HG02759 (cell line): ENCODE measurements around the gene GRIK2.

ENCODE experiments used
- ATAC-seq: cut with Tn5 transposase; IDR thresholded peaks from one replicate; pipeline ENCODE4 v1.9.1; 2021; ENCODE audit warnings: mild to moderate bottlenecking, moderate library complexity; ENCODE audit not compliant: unreplicated experiment

The GRIK2 gene

DNA sequence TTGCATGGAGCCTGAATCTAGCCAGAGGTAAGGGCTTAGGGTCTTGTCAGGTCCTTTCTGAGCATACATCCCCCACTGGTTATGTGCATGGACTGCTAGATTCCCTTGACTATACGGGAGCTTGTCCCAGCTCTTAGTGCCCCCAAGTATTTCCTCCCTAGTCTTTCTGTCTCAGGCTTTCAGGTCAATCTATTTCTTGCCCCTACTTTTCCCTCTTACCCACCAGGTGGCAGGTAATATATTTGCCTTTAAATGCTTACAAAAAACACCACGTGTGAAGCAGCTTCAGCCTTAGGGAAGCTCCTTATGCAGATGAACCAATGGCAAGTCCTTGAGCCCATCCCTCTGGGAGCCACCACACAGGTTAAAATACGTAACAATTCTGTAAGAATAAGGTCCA is 454.2 kb downstream of the GRIK2 start:
- ATAC-seq, result no peak

DNA sequence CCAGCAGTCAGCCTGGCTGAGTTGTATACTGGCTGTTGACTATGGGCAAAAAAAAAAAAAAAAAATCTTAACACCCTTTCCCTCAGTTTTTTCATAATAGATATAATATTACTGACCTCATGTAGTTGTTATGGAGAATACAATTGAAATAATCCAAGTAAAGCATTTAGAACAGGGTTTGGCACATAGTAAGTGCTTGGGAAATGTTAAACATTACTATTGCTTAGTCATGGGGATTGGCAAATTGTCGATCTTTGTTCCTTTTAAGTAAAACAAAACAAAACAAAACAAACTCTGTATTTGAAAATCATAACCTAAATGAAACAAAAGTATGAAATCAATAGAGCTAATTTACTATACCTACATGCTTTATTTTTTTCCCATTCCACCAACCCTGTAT is 458.4 kb downstream of the GRIK2 start:
- ATAC-seq, result no peak

- ATAC-seq, result no peak
Measured at GRCh38 chr6:101853231-101854085, 459.9 kb downstream of the GRIK2 start.

- ATAC-seq, result no peak
Measured at GRCh38 chr6:101876431-101876830, 482.9 kb downstream of the GRIK2 start.

DNA sequence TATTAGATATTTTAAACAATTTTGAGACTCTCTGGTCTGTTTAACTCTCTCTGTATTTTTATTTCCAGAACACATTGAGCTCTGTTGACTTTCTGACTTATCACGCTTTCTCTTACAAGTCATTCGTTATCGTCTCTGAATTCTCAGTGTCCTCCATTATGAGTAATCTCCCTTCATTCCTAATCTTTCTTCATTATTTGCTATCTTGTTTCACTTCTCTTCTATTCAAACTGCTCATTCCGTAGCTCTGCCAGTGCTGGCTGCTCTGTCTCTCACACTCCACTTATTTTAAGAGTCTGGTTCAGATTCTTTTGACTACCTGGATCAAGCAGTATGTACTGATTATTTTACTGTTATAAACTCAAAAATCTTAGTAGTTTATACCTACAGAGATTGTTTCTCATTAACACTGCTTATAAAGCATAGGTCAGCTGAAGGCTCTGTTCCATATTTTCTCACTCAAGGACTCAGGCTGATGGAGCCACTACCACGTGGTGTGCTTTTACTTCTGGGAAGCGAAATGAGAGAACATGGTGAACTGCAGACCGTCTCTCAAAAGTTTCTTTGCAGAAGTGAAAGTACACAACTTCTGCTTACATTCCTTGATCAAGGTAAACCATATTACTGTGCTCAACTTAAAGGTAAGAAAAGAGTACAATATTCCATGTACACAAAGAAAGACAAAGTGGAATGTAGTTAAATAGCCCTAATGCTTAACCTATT is 485.2 kb downstream of the GRIK2 start:
- no peak for ATAC-seq

GRCh38 chr6:101879782-101880181 is 486.3 kb downstream of the GRIK2 start:
- no peak for ATAC-seq

GRCh38 chr6:101883505-101883904 is 490.0 kb downstream of the GRIK2 start:
- no peak for ATAC-seq

GRCh38 chr6:101887532-101887931 is 494.0 kb downstream of the GRIK2 start:
- no peak for ATAC-seq

- ATAC-seq, result no peak
Measured at GRCh38 chr6:101907356-101908217, 514.1 kb downstream of the GRIK2 start.

DNA sequence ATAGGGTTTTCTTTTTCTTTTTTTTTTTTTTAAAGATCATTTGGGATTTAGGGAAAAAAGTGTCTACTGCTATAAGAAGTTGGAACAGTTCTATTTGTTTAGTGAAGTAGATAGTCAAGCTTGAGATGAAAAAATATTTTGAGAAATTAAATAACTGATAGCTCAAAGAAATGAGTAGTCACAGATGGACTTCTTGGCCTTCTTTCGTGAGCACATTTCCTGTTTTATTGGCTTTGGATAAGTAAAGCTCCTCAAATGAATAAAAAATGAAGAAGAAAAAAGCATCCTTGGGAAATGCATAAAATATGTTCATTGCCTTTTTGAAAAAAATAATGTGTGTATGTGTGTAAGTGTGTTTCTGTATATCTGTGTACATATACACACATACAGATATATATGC is 515.9 kb downstream of the GRIK2 start:
- no peak for ATAC-seq

DNA sequence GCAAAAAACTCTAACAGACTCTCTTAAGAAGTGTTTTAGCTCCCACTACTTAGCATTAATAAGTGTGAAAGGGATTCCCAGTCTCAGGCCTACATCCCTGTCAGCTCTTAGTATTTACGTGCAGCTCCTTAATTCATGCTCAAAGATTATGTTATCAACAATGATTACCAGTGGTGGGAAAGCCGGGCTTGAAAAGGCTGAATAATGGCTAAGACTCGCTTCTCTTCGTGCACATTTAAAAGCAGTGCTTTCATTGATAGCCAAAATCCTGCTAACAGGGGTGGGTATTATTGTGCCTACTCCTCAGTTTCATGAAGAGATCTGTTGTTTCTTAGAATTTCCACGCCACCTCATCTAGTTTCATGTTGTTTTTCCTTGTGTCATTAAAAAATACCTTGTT is 518.8 kb downstream of the GRIK2 start:
- ATAC-seq, result no peak

DNA sequence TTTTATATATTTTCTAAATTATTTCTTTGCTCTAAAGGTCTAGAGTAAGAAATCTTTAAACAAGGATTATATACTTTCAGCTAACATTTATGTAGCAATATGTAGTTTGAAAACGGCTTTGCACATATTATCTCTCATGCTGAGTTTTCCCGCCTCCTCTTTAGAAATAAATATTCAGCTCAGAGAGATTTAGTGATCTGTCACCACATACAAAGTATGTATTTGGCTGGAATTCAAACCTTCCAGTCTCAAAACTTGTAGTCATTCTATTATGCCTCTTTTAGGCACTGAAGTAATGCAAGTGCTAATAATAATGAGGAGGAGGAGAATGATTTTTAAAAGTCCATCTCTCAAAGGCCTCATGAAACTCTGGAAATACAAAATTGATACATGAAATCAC is 525.0 kb downstream of the GRIK2 start:
- no peak for ATAC-seq

DNA sequence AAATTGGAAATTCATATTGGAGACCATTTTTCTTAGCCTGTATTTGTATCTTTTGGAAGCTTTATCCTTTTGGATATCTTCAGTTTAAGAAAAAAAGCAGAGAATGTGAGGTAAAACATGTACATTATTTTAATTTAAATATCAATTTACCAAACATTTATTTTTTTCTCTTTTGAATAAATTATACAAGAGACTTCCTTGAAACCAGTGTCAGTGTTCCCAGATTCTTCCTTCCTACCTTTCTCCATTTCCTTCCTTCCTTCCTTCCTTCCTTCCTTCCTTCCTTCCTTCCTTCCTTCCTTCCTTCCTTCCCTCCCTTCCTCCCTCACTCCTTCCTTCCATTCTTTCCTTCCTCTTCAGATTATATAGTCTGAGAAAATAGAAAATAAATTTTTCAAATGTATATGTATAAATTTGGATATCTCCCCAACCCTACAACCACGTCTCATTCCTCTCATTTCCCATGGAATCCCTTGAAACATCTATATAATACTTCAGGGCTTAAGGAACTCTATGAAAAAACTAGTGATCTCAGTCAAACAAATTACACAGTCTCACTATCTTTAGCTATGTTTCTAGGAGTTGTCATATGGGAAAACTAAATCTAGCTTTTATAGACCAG is 528.4 kb downstream of the GRIK2 start:
- ATAC-seq, result no peak

DNA sequence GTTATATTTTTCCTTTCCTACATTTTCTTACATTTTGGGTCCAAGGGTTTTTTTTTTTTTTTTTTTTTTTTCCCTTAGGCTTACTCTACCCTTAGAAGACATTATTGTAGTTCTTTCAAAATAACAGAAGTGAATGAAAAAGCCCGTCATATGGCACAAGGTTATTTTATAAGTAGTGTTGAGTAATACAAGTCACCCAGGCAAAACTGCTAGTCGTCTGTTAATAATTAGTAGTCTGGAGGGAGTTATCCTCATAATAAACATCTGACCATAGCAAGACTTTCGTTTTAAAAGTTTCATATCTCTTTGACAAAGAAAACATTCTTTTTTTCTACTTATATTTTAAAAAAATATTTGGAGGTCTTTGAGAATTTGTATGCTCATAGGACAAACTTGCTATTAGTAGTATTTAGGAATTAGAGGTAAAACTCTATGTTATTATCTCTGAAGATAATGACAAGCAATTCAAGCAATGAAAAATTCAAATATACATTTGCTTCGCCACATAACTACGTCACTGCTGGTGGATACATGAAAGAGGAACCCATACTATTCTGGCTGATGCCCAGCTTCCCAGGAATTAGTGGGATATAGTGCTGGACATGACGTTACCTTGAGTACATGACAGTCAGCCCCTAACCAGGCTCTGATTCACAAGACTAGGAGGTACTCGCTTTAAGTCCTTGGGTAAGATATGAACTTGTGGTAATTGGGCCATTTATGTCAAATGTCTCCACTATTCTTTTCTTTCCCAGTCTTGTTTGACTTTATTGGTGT is 532.8 kb downstream of the GRIK2 start:
- ATAC-seq, result no peak

DNA sequence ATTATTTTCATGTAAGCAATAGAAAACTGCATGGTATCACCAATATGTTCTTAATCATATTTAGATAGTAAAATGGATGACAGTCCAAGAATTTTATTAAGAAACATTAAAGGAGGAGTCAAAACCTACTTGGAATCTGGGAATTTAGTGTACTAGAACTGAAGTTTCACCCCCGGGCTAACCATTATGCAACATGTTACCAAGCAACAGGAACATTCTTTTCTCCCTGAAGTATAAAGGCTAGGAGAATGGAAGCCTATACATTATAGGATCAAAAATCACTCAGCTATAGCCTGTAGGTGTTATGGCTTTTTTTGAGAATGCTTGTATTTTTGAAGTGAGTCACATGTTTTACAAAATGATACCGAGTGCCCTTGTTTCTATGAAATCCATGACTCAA is 538.3 kb downstream of the GRIK2 start:
- no peak for ATAC-seq

DNA sequence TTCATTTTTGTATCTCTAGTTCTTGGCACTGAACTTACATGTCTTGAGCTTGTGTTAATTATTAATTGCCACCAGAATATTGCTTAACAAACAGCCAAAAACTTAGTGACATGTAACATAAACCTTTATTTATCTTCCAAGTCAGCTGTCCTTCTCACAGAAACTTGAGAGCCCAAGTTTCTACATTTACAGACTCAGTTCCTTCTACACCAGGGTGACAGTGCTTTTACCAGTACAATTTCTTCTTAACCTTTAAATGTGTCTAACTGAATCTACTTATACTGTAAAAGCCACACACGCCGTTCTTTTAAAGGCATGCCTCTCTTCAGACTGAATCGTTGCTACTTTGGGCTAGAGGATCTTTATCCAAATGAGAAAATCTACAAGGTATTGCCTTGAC is 539.2 kb downstream of the GRIK2 start:
- no peak for ATAC-seq

GRCh38 chr6:101935732-101936131 is 542.2 kb downstream of the GRIK2 start:
- ATAC-seq, result no peak

- ATAC-seq, result no peak
Measured at GRCh38 chr6:101936516-101936915, 543.0 kb downstream of the GRIK2 start.

- no peak for ATAC-seq
Measured at GRCh38 chr6:101937108-101937507, 543.6 kb downstream of the GRIK2 start.

GRCh38 chr6:101940391-101940790 is 546.9 kb downstream of the GRIK2 start:
- no peak for ATAC-seq
